Measurements from ENCODE around the gene MAPK6. TPM values are rescaled to one million over a fixed set of nuclear protein-coding genes. Genes with fewer than 3 reads are reported as not detected.
A peak's percentile ranks its signal among the peaks of the same experiment; 100 is the strongest.

The MAPK6 gene
- total and polyA plus RNA-seq, 2 donors (not counting 1 experiment from before 2014, with no cell fraction given) = 3.2 to 17.9 TPM

GRCh38 chr15:52101542-52102323, 82.7 kb downstream of the MAPK6 start:
- DNase-seq (peak; percentile 52), ATAC-seq (ENCODE audit: low read depth) (peak; percentile 62)
- H3K79me2 ChIP-seq (ENCODE audit: control insufficient read depth, insufficient read depth, low read length) = no peaks in the 10 kb centered on the region
- no peak overlapping the region for H3K9ac ChIP-seq (ENCODE audit: low read length)
- H3K27me3 Mint-ChIP-seq = no peaks in the 10 kb centered on the region
- H3K4me3 Mint-ChIP-seq = peak overlapping the region; percentile 9
- peak overlapping the region; percentile 48 for H3K4me2 ChIP-seq (replicated peaks; ENCODE audit: low read depth, low read length, poor library complexity, severe bottlenecking)
- H3K4me1 ChIP-seq (ENCODE audit: control insufficient read depth in 2 of 2, insufficient read depth in 2 of 2, low read length in 2 of 2) = peaks cover 15 to 34% of the 10 kb centered on the region in 2 donors
- peaks cover 27% of the 10 kb centered on the region for H3K4me1 Mint-ChIP-seq
- no peaks in the 10 kb centered on the region for H3K36me3 ChIP-seq (replicated peaks in 1 of 2; ENCODE audit: control extremely low read depth in 1 of 2, control insufficient read depth in 1 of 2, extremely low read depth in 1 of 2, insufficient read depth in 2 of 2, low read length in 1 of 2)
- H2AFZ ChIP-seq (ENCODE audit: insufficient read depth, low read depth, low read length, poor library complexity, severe bottlenecking) = peak overlapping the region; percentile 37
- H4K20me1 ChIP-seq (ENCODE audit: control insufficient read depth, insufficient read depth, low read length, poor library complexity, severe bottlenecking) = no peaks in the 10 kb centered on the region
- H3K9me3 ChIP-seq (ENCODE audit: control extremely low read depth in 1 of 3, control insufficient read depth in 2 of 3, insufficient read depth in 1 of 3, low read length in 2 of 3) = no peaks in the 10 kb centered on the region
- no peak overlapping the region for H3K27ac ChIP-seq (ENCODE audit: low read length in 2 of 2)
- no peaks in the 10 kb centered on the region for H3K27me3 ChIP-seq (replicated peaks in 1 of 4; ENCODE audit: control extremely low read depth in 1 of 4, control insufficient read depth in 3 of 4, insufficient read depth in 4 of 4, low read length in 3 of 4)
- CTCF ChIA-PET = interaction anchor here (0.9 kb wide), 1 partner anchor 23 kb away, joined by 3 read pairs; no protein-coding TSS in a partner anchor
- 89% methylated on average over 11 of the region's 16 CpGs for WGBS (ENCODE audit: insufficient coverage)
- intact Hi-C loops (cut with micrococcal nuclease) = no loop called here
- TF ChIP-seq CTCF (IDR thresholded peaks at IDR 0.05) = no peak
- TF ChIP-seq EZH2 (IDR thresholded peaks at IDR 0.05; ENCODE audit: borderline replicate concordance, insufficient read depth, low read depth, low read length, poor library complexity, severe bottlenecking) = no peak
- no peak overlapping the region for H3K4me3 ChIP-seq (ENCODE audit: control extremely low read depth in 1 of 5, extremely low read depth in 1 of 5, insufficient read depth in 1 of 5, low read depth in 2 of 5, low read length in 4 of 5)
- H3K27ac Mint-ChIP-seq = peak overlapping the region; percentile 51
- POLR2A ChIA-PET = no interaction called here
- H3K9me3 Mint-ChIP-seq (ENCODE audit: insufficient read depth) = no peaks in the 10 kb centered on the region

GRCh38 chr15:52102463-52102862, 83.4 kb downstream of the MAPK6 start:
- H3K9ac ChIP-seq (ENCODE audit: low read length) = no peak overlapping the region
- intact Hi-C loops (cut with micrococcal nuclease) = no loop called here
- Mint-ChIP-seq H3K4me3 (peak overlapping the region; percentile 9), H3K9me3 (ENCODE audit: insufficient read depth) (no peaks in the 10 kb centered on the region), H3K27me3 (no peaks in the 10 kb centered on the region), H3K27ac (peak overlapping the region; percentile 51), H3K4me1 (peaks cover 29% of the 10 kb centered on the region)
- H3K27ac ChIP-seq (ENCODE audit: low read length in 2 of 2) = no peak overlapping the region
- WGBS (ENCODE audit: insufficient coverage) = 60% methylated on average over 1 of the region's 2 CpGs
- ChIA-PET CTCF (no interaction called here), POLR2A (no interaction called here)
- H3K4me1 ChIP-seq (ENCODE audit: control insufficient read depth in 2 of 2, insufficient read depth in 2 of 2, low read length in 2 of 2) = peaks cover 15 to 41% of the 10 kb centered on the region in 2 donors
- H3K9me3 ChIP-seq (ENCODE audit: control extremely low read depth in 1 of 3, control insufficient read depth in 2 of 3, insufficient read depth in 1 of 3, low read length in 2 of 3) = no peaks in the 10 kb centered on the region
- no peaks in the 10 kb centered on the region for H3K27me3 ChIP-seq (replicated peaks in 1 of 4; ENCODE audit: control extremely low read depth in 1 of 4, control insufficient read depth in 3 of 4, insufficient read depth in 4 of 4, low read length in 3 of 4)
- no peaks in the 10 kb centered on the region for H3K36me3 ChIP-seq (replicated peaks in 1 of 2; ENCODE audit: control extremely low read depth in 1 of 2, control insufficient read depth in 1 of 2, extremely low read depth in 1 of 2, insufficient read depth in 2 of 2, low read length in 1 of 2)
- no peak for ATAC-seq (ENCODE audit: low read depth)
- DNase-seq = no peak
- TF ChIP-seq CTCF (IDR thresholded peaks at IDR 0.05) = no peak
- H3K4me3 ChIP-seq (ENCODE audit: control extremely low read depth in 1 of 5, extremely low read depth in 1 of 5, insufficient read depth in 1 of 5, low read depth in 2 of 5, low read length in 4 of 5) = no peak overlapping the region
- no peaks in the 10 kb centered on the region for H4K20me1 ChIP-seq (ENCODE audit: control insufficient read depth, insufficient read depth, low read length, poor library complexity, severe bottlenecking)
- H3K4me2 ChIP-seq (replicated peaks; ENCODE audit: low read depth, low read length, poor library complexity, severe bottlenecking) = peak overlapping the region; percentile 48
- H3K79me2 ChIP-seq (ENCODE audit: control insufficient read depth, insufficient read depth, low read length) = no peaks in the 10 kb centered on the region
- H2AFZ ChIP-seq (ENCODE audit: insufficient read depth, low read depth, low read length, poor library complexity, severe bottlenecking) = peak overlapping the region; percentile 37
